ENCODE measurements around the gene PTPRCAP. TPM values are rescaled to one million over a fixed set of nuclear protein-coding genes. Genes with fewer than 3 reads are reported as not detected.

Gene PTPRCAP
- total RNA-seq, 1 experiment from 2014 or later: 1.7 TPM

GRCh38 chr11:67396259-67396581, 41.3 kb downstream of the PTPRCAP start:
- no peak overlapping the region for H3K27ac ChIP-seq (ENCODE audit: insufficient read length, low read depth, low read length)
- H3K9me3 ChIP-seq (ENCODE audit: control insufficient read depth, low read depth, low read length): no peaks in the 10 kb centered on the region

More at GRCh38 chr11:67396259-67396581, 41.3 kb downstream of the PTPRCAP start:
- H3K23me2 ChIP-seq (ENCODE audit: insufficient read length, low read depth, low read length, poor library complexity, severe bottlenecking): peaks cover 15% of the 10 kb centered on the region
- H2AK5ac ChIP-seq (ENCODE audit: insufficient read length, low read length): no peak overlapping the region
- H3K4ac ChIP-seq (ENCODE audit: low read depth, low read length): no peak overlapping the region
- no peak overlapping the region for H2BK15ac ChIP-seq (ENCODE audit: low read depth, low read length)
- peaks cover 2% of the 10 kb centered on the region; the same call in 1 of the 2 replicates for H3K4me1 ChIP-seq (ENCODE audit: insufficient read depth, low read length)
- no peak overlapping the region for H3K18ac ChIP-seq (ENCODE audit: insufficient read length, low read depth, low read length)
- no peak overlapping the region for H2BK120ac ChIP-seq (ENCODE audit: low read depth, low read length, poor library complexity, severe bottlenecking)
- no peak overlapping the region for H4K91ac ChIP-seq (ENCODE audit: insufficient read length, low read depth, low read length)
- H4K20me1 ChIP-seq (ENCODE audit: control insufficient read depth, insufficient read depth, insufficient read length): no peaks in the 10 kb centered on the region
- no peak overlapping the region for H2BK20ac ChIP-seq (ENCODE audit: low read depth, low read length, poor library complexity, severe bottlenecking)
- no peak overlapping the region for H2BK5ac ChIP-seq (ENCODE audit: insufficient read length, low read length)
- peaks cover 25% of the 10 kb centered on the region in 2 experiments for H3K4me1 Mint-ChIP-seq
- no peak overlapping the region for H3K56ac ChIP-seq (ENCODE audit: insufficient read length, low read depth, low read length)
- no peak for DNase-seq
- H4K8ac ChIP-seq (replicated peaks; ENCODE audit: insufficient read length, low read depth, low read length): no peak overlapping the region
- no peak overlapping the region for H3K9ac ChIP-seq (ENCODE audit: extremely low read depth, insufficient read length, low read length)
- H3K14ac ChIP-seq (ENCODE audit: insufficient read depth, low read length): no peak overlapping the region; the same call in 1 of the 2 replicates
- H3K27ac Mint-ChIP-seq: peak overlapping the region; percentile 55 to 90 (median 88); a peak in 4 of 7 replicates
- no peak overlapping the region for H3K23ac ChIP-seq (ENCODE audit: insufficient read length, low read depth, low read length)
- H3K36me3 Mint-ChIP-seq (ENCODE audit: insufficient read depth in 1 of 3, low read depth in 3 of 3): peaks cover 21 to 57% (median 51%) of the 10 kb centered on the region in 3 experiments
- no peak overlapping the region for H2AFZ ChIP-seq (ENCODE audit: low read length)
- no CpG with 5 or more reads among the region's 7 CpGs for WGBS (ENCODE audit: extremely low coverage, insufficient read length, low lambda C conversion rate)
- H2BK12ac ChIP-seq (ENCODE audit: insufficient read length, low read depth, low read length): no peak overlapping the region
- H3K4me3 Mint-ChIP-seq: peak overlapping the region in 1 of 2 experiments; percentile 63; a peak in 3 of 5 replicates
- no peaks in the 10 kb centered on the region; a peak in 1 of 5 replicates for H3K9me3 Mint-ChIP-seq
- H3T11ph ChIP-seq (ENCODE audit: low read length): no peak overlapping the region
- H4K5ac ChIP-seq (ENCODE audit: insufficient read length, low read depth, low read length): no peak overlapping the region
- H3K79me2 ChIP-seq (ENCODE audit: insufficient read depth, low read length): peaks cover 4% of the 10 kb centered on the region; the same call in 1 of the 2 replicates
- no peaks in the 10 kb centered on the region for H3K27me3 ChIP-seq (ENCODE audit: insufficient read depth, low read length)
- H3K79me1 ChIP-seq (ENCODE audit: insufficient read depth, low read depth, low read length, poor library complexity, severe bottlenecking): peaks cover 3% of the 10 kb centered on the region
- H3K4me2 ChIP-seq (ENCODE audit: insufficient read depth, insufficient read length, low read length): no peak overlapping the region
- TF ChIP-seq CTCF (conservative IDR thresholded peaks at IDR 0.05): no peak
- no peaks in the 10 kb centered on the region for H3K27me3 Mint-ChIP-seq (ENCODE audit: low read depth)
